Endothelial cell of hepatic sinusoid (primary cell): ENCODE results near the gene DOCK9.

Source experiments
- in situ Hi-C: cut with HindIII; loops from 2 replicates; pipeline ENCODE4 v1.10.0; 2017; ENCODE audit warnings: low sequenced_read_pairs

Gene DOCK9

GRCh38 chr13:98977568-98978265 is at the start of gene DOCK9:
TSS of gene DOCK9 (minus strand) at chr13:98978064. CDS start at chr13:98977909, 155 bp downstream.
- in situ Hi-C loops = no loop called here

GRCh38 chr13:99027260-99027659 is 49.4 kb upstream of the DOCK9 start:
- in situ Hi-C loops = no loop called here

- in situ Hi-C loops = no loop called here
Observed at GRCh38 chr13:99022941-99023340, 45.1 kb upstream of the DOCK9 start.

GRCh38 chr13:99018418-99019180 is 40.7 kb upstream of the DOCK9 start:
- in situ Hi-C loops = no loop called here

GRCh38 chr13:99015606-99016490 is 38.0 kb upstream of the DOCK9 start:
- in situ Hi-C loops = no loop called here

- in situ Hi-C loops = no loop called here
Observed at GRCh38 chr13:99014522-99014921, 36.7 kb upstream of the DOCK9 start.

GRCh38 chr13:99013951-99014350 is 36.1 kb upstream of the DOCK9 start:
- in situ Hi-C loops = no loop called here

GRCh38 chr13:99012539-99012938 is 34.7 kb upstream of the DOCK9 start:
- in situ Hi-C loops = no loop called here

GRCh38 chr13:99009987-99010551 is 32.2 kb upstream of the DOCK9 start:
- in situ Hi-C loops = no loop called here

- in situ Hi-C loops = no loop called here
Observed at GRCh38 chr13:99008577-99008976, 30.7 kb upstream of the DOCK9 start.

- in situ Hi-C loops = no loop called here
Observed at GRCh38 chr13:99007414-99007986, 29.6 kb upstream of the DOCK9 start.

- in situ Hi-C loops = no loop called here
Observed at GRCh38 chr13:99005609-99006008, 27.7 kb upstream of the DOCK9 start.

GRCh38 chr13:99004978-99005377 is 27.1 kb upstream of the DOCK9 start:
- in situ Hi-C loops = no loop called here

- in situ Hi-C loops = no loop called here
Observed at GRCh38 chr13:99003851-99004471, 26.1 kb upstream of the DOCK9 start.

- in situ Hi-C loops = no loop called here
Observed at GRCh38 chr13:99003186-99003585, 25.3 kb upstream of the DOCK9 start.

- in situ Hi-C loops = no loop called here
Observed at GRCh38 chr13:99002172-99002710, 24.4 kb upstream of the DOCK9 start.

- in situ Hi-C loops = no loop called here
Observed at GRCh38 chr13:99000137-99000536, 22.3 kb upstream of the DOCK9 start.

GRCh38 chr13:98999639-98999952 is 21.7 kb upstream of the DOCK9 start:
- in situ Hi-C loops = no loop called here

- in situ Hi-C loops = no loop called here
Observed at GRCh38 chr13:98998831-98999638, 21.2 kb upstream of the DOCK9 start.
